Upper lobe of right lung (tissue), 1 donor: ENCODE results near the gene MGRN1. TPM values are rescaled to one million over a fixed set of nuclear protein-coding genes. Genes with fewer than 3 reads are reported as not detected.

Experiments used
- ATAC-seq: fragments of 200-7000 bp; cut with Tn5 transposase; one replicate; pipeline ENCODE4 v1.9.1; 2020; ENCODE audit warnings: mild to moderate bottlenecking, moderate library complexity
- DNase-seq: peaks from one replicate; pipeline ENCODE4 v3.0.0-alpha.2; 2020
- H3K27ac ChIP-seq: fragments of 200-600 bp; one replicate; pipeline ENCODE4 v1.8.0; 2022
- H3K27me3 ChIP-seq: fragments of 200-600 bp; one replicate; pipeline ENCODE4 v1.8.0; 2022; ENCODE audit warnings: mild to moderate bottlenecking
- H3K36me3 ChIP-seq: fragments of 200-600 bp; one replicate; pipeline ENCODE4 v1.8.0; 2022
- H3K4me1 ChIP-seq: fragments of 200-600 bp; one replicate; pipeline ENCODE4 v1.8.0; 2022
- H3K4me3 ChIP-seq: fragments of 200-600 bp; one replicate; pipeline ENCODE4 v1.8.0; 2022; ENCODE audit warnings: mild to moderate bottlenecking
- H3K9me3 ChIP-seq: fragments of 200-600 bp; one replicate; pipeline ENCODE4 v1.8.0; 2022
- CTCF ChIP-seq: fragments of 200-600 bp; IDR thresholded peaks from one replicate; pipeline ENCODE4 v1.8.0; 2022; ENCODE audit warnings: antibody characterized with exemption
- intact Hi-C: fragments of 100-400 bp; cut with DNase I; formaldehyde crosslinking; loops from one replicate; pipeline ENCODE4 v1.11.0; 2022
- total RNA-seq: library from RNA; stranded (reverse); fragmentation: NEBNext Ultra II Directional; extraction: Animal tissue kit (Norgen Biotek cat#: 25700); gene quantifications from one replicate; pipeline ENCODE4 v1.2.1, GENCODE V29; 2021
- donor health status: DM: no; HTN: yes; CAD: no; lungs with severe emphysema.

Gene MGRN1
- total RNA-seq, 1 donor from 2014 or later = 81.3 TPM

- H3K9me3 ChIP-seq = no peaks in the 10 kb centered on the region
- intact Hi-C loops = no loop called here
- ATAC-seq (no peak), DNase-seq (peak; percentile 62)
- H3K4me3 ChIP-seq = no peak overlapping the region
- peaks cover 28% of the 10 kb centered on the region for H3K36me3 ChIP-seq
- H3K27ac ChIP-seq = no peak overlapping the region
- TF ChIP-seq CTCF = no peak
- no peaks in the 10 kb centered on the region for H3K27me3 ChIP-seq
- peaks cover 17% of the 10 kb centered on the region for H3K4me1 ChIP-seq
Observed at GRCh38 chr16:4691666-4692412, 67.2 kb downstream of the MGRN1 start.

- Histone ChIP-seq H3K27ac (peak overlapping the region; percentile 68), H3K4me1 (peaks cover 17% of the 10 kb centered on the region), H3K9me3 (no peaks in the 10 kb centered on the region), H3K36me3 (peaks cover 32% of the 10 kb centered on the region), H3K4me3 (peak overlapping the region; percentile 87), H3K27me3 (no peaks in the 10 kb centered on the region)
- ATAC-seq (peak; percentile 1), DNase-seq (no peak)
- TF ChIP-seq CTCF = no peak
- intact Hi-C loops = no loop called here
Observed at GRCh38 chr16:4692460-4693295, 68.1 kb downstream of the MGRN1 start.

- ATAC-seq = peak; percentile 95
- intact Hi-C loops = no loop called here
- Histone ChIP-seq H3K4me1 (peaks cover 17% of the 10 kb centered on the region), H3K4me3 (peak within 1 kb of the TSS; percentile 87), H3K36me3 (peaks cover 32% of the 10 kb centered on the region), H3K9me3 (no peaks in the 10 kb centered on the region), H3K27me3 (no peaks in the 10 kb centered on the region), H3K27ac (peak within 1 kb of the TSS; percentile 88)
- DNase-seq = peak; percentile 99
- TF ChIP-seq CTCF = peak; percentile 28
Observed at GRCh38 chr16:4693296-4693955, 68.8 kb downstream of the MGRN1 start, which contains the start of gene NUDT16L1. Gene NUDT16L1, plus strand, starts transcription at chr16:4693562. Its CDS starts 165 bp downstream, at chr16:4693727.

- intact Hi-C loops = no loop called here
- ATAC-seq (peak; percentile 50), DNase-seq (peak; percentile 79)
- H3K27me3 ChIP-seq = no peaks in the 10 kb centered on the region
- H3K9me3 ChIP-seq = no peaks in the 10 kb centered on the region
- no peak for TF ChIP-seq CTCF
- H3K4me3 ChIP-seq = peak overlapping the region; percentile 87
- peak overlapping the region; percentile 88 for H3K27ac ChIP-seq
- H3K4me1 ChIP-seq = peaks cover 17% of the 10 kb centered on the region
- H3K36me3 ChIP-seq = peaks cover 33% of the 10 kb centered on the region
Observed at GRCh38 chr16:4693956-4694641, 69.5 kb downstream of the MGRN1 start.
